ENCODE measurements around the gene C16orf78.

Gene C16orf78

DNA sequence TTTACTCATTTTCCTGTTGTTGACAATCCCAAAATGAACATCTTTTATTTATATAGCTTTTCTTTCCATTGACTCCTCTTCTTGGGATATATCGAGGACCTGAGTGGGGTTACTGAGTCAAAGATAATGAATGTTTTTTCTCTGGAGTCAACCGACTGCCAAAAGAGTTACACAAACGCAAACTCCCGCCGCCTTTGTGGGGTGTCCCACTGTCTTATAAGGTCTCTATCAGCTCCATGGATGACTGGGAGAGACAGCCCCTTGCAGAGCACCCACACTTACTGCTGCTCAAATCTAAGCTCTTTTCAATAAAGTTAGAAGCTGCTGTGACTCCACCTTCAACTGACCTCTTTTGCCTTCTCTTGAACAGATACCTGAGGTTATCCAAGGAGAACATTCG, 25.2 kb downstream of the C16orf78 start:
- no peak for DNase-seq

DNA sequence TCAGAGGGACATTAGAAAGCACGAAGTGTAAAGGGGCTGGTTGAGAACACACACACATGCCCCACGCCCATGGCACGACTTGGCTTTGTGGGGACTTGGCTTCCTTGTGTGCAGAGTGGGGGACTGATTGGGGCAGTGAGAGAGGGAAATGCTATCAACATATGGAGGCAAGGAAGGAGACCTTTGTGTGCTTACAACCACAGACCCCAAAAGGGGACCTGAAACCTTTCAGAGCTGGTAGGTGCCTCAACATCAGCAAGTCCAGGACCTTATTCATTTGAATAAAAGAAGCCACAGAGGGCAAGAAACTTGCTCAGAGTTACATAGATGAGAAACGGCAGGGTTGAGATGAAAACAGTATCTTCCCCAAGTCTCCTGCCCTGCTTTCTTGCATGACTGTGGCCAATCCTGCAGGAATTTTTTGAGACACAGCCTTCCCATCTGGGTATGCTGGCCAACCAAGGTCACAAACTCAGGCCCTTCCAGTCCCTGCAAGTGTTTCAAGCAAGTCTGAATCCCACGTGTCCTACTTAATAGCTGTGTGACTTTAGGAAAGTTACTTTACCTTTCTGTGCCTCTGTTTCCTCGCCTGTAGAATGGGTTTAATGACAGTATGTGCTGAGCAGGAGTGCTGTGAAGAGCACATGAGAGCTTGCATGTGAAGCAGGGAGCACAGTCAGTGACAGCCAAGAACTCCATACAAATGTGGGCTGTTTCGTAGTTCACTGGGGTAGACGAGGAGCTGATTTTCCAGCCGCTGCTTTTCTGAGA, 26.2 kb downstream of the C16orf78 start:
- no peak for DNase-seq

DNA sequence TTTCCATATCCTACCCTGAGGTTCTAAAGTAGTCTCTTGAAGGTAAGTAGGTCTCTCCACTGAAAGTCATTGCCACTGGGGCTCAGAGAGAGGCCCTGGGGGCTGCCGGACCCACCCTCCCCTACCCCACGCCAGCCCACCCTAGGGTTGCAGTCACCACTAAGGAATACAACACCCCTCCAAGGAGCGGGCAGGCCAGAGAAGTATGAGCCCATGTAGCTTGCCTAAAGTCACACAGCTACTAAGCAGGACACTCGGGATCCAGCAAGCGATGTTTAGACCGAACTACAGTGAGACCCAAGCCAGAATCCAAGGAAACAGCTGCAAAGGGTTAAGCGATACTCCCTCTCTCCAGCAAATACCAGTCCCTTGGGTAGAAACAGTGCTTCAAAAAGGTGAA, 27.0 kb downstream of the C16orf78 start:
- DNase-seq = no peak

- no peak for DNase-seq
Measured at GRCh38 chr16:49405123-49405522, 31.5 kb downstream of the C16orf78 start.

GRCh38 chr16:49405530-49405929, 31.9 kb downstream of the C16orf78 start:
- DNase-seq = no peak

GRCh38 chr16:49407873-49408550, 34.4 kb downstream of the C16orf78 start:
- DNase-seq = peak; percentile 69

DNA sequence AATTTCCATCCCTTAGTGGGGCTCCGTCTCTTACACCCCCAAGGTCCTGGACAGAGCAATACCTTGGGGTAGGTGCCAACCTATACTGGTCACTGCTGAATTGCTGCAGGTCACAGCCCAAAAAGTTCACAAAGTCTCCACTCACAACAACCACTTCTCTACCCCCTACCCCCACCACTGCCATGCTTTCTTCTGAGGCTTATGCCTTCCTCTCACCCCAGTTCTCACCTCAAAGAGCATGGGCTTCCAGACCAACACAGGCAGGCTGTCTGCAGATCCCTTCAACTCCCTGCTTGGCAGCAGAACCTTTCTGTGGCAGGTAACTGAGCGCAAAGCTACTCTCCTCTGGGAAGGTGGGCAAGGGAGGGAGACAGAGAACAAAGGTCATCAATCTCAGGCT, 35.5 kb downstream of the C16orf78 start:
- DNase-seq = no peak

DNA sequence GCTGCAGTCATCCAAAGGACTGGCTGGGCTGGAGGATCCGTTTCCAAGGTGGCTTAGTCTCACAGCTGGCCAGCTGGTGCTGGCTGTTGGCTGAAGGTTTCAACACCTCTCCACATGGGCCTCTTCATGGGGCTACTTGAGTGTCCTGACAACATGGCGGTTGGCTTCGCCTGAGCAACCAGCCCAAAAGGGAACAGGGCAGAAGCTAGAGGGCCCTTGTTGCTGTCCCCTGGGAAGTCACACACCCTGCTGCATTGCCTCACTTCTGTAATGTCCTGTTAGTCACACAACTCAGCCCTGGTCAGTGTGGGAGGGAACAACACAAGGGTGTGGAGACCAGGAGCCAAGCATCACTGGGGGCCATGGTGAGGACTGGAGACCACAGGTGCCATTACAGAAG, 36.6 kb downstream of the C16orf78 start:
- DNase-seq = no peak

- no peak for DNase-seq
Measured at GRCh38 chr16:49411121-49411970, 37.7 kb downstream of the C16orf78 start.

DNA sequence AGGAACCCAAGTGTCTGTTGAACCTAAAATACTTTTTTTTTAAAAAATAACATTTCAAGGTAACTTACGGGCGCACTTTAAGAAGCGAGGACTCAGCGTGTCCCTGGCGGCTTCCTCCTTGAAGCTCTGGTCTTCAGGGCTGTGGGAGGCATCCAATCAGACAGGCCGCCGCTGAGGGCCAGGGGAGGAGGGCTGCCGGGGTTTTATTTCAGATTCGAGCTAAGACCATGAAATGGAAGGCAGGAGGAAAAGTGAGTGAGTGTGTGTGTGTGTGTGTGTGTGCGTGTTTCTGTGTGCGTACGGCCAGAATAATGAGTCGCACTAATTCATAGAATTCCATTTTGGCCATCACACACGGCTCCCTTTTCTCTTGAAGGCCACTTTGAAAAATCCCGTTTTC, 41.1 kb downstream of the C16orf78 start:
- no peak for DNase-seq

DNA sequence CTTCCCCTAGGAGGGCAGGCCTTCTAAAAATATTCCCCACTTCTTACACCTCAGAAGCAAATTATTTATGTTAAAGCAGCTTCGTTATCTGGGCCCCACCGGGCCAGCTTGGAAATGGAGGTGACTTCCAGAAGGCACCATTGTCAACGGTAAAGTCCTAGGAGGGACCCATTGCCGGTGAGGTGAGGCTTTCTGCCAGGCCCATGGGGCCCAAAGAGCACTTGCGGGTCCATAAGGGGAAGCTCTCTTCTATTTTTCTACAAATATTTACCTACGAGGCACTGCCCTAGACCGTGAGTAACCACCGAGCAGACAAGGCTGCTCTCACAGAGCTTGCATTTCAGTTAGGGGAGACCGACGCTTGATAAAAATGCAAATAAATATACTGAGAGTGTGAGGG, 41.5 kb downstream of the C16orf78 start:
- DNase-seq = no peak

- no peak for DNase-seq
Measured at GRCh38 chr16:49416001-49416675, 42.5 kb downstream of the C16orf78 start.

DNA sequence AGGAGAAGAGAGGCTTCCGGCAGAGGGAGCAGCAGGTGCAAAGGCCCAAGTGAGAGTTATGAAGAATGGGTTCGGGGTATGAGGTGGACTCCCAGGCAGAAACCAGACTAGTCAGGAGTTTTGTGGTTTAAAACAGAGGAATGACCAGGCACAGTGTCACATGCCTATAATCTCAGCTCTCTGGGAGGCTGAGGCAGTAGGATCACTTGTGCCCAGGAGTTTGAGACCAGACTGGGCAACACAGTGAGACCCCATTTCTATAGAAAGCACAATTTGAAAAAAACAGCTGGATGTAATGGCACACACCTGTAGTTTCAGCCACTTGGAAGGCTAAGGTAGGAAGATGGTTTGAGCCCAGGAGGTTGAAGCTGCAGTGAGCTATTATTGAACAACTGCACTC, 43.8 kb downstream of the C16orf78 start:
- no peak for DNase-seq

- DNase-seq = no peak
Measured at GRCh38 chr16:49419006-49419405, 45.4 kb downstream of the C16orf78 start.

GRCh38 chr16:49419862-49420261, 46.3 kb downstream of the C16orf78 start:
- DNase-seq = no peak

- no peak for DNase-seq
Measured at GRCh38 chr16:49422896-49423295, 49.3 kb downstream of the C16orf78 start.

DNA sequence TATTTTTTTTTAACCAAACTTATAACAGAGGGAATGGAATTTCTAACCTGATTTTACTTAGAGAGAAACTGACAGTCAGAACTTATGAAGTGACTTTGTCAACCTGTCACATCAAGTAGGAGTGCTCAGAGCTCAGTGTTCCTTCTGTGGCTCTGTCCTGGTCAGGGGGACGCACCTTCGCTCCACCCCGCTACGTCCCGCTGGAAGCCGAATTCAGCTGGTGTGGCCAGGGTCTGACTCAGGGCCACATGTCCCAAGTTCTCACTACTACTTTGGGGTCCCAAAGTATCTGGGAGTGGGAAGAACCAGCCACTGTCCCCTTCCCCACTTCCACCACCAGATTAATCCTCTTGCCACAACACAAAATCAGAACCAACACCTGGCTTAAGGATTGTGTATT, 51.4 kb downstream of the C16orf78 start:
- DNase-seq = no peak

DNA sequence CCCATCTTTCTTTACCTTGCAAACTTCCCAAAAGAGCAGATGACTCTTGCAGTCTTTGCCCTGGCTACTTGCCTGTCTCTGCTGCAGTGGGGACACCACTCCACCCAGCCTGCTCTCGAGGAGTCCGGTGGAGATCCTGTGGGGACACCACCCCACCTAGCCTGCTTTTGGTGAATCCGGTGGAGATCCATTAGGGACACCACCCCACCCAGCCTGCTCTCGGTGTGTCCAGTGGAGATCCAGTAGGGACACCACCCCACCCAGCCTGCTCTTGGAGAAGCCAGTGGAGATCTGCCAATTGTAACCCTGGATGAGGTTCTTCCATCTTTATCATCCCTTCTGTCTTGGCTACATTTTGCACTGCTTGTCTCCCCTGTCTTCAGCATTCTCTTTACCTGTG, 54.2 kb downstream of the C16orf78 start:
- no peak for DNase-seq

GRCh38 chr16:49428808-49429207, 55.2 kb downstream of the C16orf78 start:
- DNase-seq = no peak

DNA sequence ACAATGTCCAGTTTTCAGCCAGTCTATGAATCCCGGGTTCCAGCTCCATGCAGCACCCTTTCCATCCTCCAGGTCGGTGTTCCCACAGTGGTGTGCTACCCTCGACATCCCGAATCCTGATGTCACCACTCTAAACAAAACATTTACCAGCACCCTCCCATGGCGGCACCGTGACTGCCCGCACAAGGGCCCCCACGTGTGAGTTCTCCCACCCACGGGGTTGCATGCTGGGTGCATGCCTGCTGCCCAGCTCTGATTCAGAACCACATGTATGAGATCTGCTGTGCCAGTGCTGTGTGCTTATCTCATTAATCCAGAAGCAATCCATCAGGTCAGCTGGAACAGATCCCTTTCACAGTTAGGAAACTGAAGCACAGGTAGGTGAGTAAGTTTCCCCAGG, 57.4 kb downstream of the C16orf78 start:
- DNase-seq = no peak

DNA sequence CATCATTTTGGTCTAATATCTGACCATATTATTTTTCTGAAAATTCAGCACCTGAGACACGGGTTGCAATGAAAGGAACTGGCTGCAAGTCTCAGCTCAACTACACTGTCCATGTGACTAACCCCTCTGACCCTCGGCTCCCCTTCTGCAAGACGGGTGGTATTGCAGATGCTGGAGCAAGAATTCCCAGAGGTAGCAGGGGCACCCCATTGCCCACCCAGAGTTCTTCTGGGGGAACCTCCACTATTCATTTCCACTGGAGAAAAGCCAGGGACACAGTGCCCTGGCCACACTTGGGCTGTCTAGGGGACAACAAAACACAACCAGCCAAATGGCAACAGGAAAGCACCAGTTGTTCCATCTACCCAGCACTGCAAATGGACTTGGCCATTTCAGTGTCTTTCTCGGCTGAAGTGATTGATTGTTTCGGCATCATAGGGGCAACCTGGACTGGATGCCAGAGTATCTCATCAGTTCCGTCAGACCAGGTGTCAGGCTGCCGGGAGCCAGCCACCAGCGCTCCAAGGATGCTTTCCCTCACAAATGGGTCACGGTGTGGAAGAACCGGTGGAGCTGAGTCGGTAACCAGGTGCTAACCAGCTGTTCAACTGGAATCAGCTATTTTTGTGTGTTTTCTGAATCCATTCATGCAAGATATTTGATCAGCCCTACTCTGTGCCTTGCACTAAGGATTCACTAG, 58.1 kb downstream of the C16orf78 start:
- no peak for DNase-seq

- DNase-seq = no peak
Measured at GRCh38 chr16:49434733-49435132, 61.1 kb downstream of the C16orf78 start.

GRCh38 chr16:49436181-49436580, 62.6 kb downstream of the C16orf78 start:
- DNase-seq = no peak
